ENCODE data around the gene IFNGR2.

The IFNGR2 gene

GRCh38 chr21:33391656-33392055 is 11.6 kb upstream of the IFNGR2 start:
- DNase-seq (ENCODE audit: extremely low spot score): no peak
- ChIA-PET POLR2A (no interaction called here), CTCF (no interaction called here)
- TF ChIP-seq ELF4 (IDR thresholded peaks at IDR 0.05): no peak
- no peak for TF ChIP-seq FOXK2 (IDR thresholded peaks at IDR 0.05)
- no peak for TF ChIP-seq TARDBP (IDR thresholded peaks at IDR 0.05)
- TF ChIP-seq, protein P1, sequence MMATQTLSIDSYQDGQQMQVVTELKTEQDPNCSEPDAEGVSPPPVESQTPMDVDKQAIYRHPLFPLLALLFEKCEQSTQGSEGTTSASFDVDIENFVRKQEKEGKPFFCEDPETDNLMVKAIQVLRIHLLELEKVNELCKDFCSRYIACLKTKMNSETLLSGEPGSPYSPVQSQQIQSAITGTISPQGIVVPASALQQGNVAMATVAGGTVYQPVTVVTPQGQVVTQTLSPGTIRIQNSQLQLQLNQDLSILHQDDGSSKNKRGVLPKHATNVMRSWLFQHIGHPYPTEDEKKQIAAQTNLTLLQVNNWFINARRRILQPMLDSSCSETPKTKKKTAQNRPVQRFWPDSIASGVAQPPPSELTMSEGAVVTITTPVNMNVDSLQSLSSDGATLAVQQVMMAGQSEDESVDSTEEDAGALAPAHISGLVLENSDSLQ (IDR thresholded peaks at IDR 0.05): no peak
- TF ChIP-seq CTBP1 (IDR thresholded peaks at IDR 0.05; ENCODE audit: borderline replicate concordance): no peak
- no peak for TF ChIP-seq SP1 (IDR thresholded peaks at IDR 0.05)
- no peak for TF ChIP-seq L3MBTL2 (conservative IDR thresholded peaks at IDR 0.05)
- no peak for TF ChIP-seq BHLHE40 (IDR thresholded peaks at IDR 0.05; ENCODE audit: borderline replicate concordance)
- no peak for TF ChIP-seq NFRKB (IDR thresholded peaks at IDR 0.05)
- no peak for TF ChIP-seq FOXA1 (IDR thresholded peaks at IDR 0.05)
- no peak for TF ChIP-seq HDGF (IDR thresholded peaks at IDR 0.05; ENCODE audit: borderline replicate concordance)
- no peak for TF ChIP-seq LEF1 (IDR thresholded peaks at IDR 0.05; ENCODE audit: borderline replicate concordance)
- no peak for TF ChIP-seq SUZ12 (IDR thresholded peaks at IDR 0.05)

DNA sequence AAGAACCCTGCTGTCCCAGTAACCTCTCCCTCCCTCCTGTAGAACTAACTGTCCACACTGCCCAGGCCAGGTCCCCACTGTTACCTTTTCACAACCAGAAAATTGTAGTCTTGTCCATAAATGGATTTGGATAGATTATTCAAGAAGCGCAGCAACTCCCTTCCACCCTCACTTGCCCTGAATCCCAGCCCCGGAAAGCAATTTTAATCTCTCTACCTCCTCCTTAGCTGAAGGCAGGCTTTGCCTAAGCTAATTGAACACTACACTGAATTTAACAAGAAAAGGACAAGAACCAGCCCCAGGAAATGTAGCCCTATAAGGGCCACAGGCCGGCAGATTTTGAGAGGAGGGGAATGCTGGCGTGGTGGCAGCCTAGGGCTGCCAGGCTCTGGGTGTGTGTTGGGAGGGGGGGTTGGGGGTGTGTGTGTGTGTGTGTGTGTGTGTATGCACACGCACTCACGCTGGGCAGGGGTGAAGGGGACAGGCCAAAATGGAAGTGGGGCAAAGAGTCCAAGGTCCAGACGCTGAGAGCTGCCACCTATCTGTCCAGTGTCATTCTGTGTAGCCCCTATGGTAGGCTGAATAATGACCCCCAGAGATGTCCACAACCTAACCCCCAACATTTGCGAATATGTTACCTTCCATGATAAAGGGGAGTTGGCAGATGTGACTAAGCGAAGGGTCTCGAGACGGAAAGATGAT is 10.8 kb upstream of the IFNGR2 start:
- DNase-seq (ENCODE audit: extremely low spot score): no peak
- ChIA-PET POLR2A (no interaction called here), CTCF (no interaction called here)
- TF ChIP-seq L3MBTL2 (conservative IDR thresholded peaks at IDR 0.05) (no peak), NFRKB (IDR thresholded peaks at IDR 0.05) (no peak), SUZ12 (IDR thresholded peaks at IDR 0.05) (no peak), FOXA1 (IDR thresholded peaks at IDR 0.05) (no peak), LEF1 (IDR thresholded peaks at IDR 0.05; ENCODE audit: borderline replicate concordance) (no peak), TARDBP (IDR thresholded peaks at IDR 0.05) (no peak), FOXK2 (IDR thresholded peaks at IDR 0.05) (no peak), FOXM1 (IDR thresholded peaks at IDR 0.05; ENCODE audit: borderline replicate concordance) (no peak), ZNF384 (IDR thresholded peaks at IDR 0.05) (no peak), HDGF (IDR thresholded peaks at IDR 0.05; ENCODE audit: borderline replicate concordance) (no peak), ELF4 (IDR thresholded peaks at IDR 0.05) (no peak), SP1 (IDR thresholded peaks at IDR 0.05) (no peak), ARNT (IDR thresholded peaks at IDR 0.05) (no peak), CTBP1 (IDR thresholded peaks at IDR 0.05; ENCODE audit: borderline replicate concordance) (no peak), BHLHE40 (IDR thresholded peaks at IDR 0.05; ENCODE audit: borderline replicate concordance) (no peak)
- TF ChIP-seq, protein P1 (IDR thresholded peaks at IDR 0.05): no peak

- TF ChIP-seq HDGF (IDR thresholded peaks at IDR 0.05; ENCODE audit: borderline replicate concordance) (no peak), NFRKB (IDR thresholded peaks at IDR 0.05) (no peak), ARNT (IDR thresholded peaks at IDR 0.05) (no peak), SP1 (IDR thresholded peaks at IDR 0.05) (no peak), SUZ12 (IDR thresholded peaks at IDR 0.05) (no peak), L3MBTL2 (conservative IDR thresholded peaks at IDR 0.05) (no peak), ELF4 (IDR thresholded peaks at IDR 0.05) (no peak), FOXM1 (IDR thresholded peaks at IDR 0.05; ENCODE audit: borderline replicate concordance) (no peak)
- TF ChIP-seq, protein P1 (IDR thresholded peaks at IDR 0.05): no peak
- CTCF ChIA-PET: no interaction called here
- DNase-seq (ENCODE audit: extremely low spot score): no peak
- POLR2A ChIA-PET: no interaction called here
These were observed 9.9 kb upstream of the IFNGR2 start for GRCh38 chr21:33393348-33393747.

DNA sequence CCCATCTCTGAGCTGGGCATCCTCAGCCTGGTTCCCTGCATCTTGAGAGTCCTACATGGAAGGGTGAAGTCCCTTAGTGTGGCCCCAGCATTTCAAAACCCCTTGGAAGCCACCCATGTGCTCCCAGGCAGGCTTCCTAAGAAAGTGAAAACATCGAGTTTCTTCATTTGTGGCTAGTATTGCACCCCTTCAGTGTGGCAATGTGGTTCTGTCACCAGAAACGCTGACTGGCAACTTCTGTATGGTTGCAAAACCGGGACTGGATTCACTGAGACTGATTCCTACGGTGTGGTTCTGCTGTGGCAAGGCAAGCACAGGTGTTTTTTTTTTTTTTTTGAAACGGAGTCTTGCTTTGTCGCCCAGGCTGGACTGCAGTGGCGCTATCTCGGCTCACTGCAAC is 9.0 kb upstream of the IFNGR2 start:
- ChIA-PET POLR2A (no interaction called here), CTCF (no interaction called here)
- no peak for DNase-seq (ENCODE audit: extremely low spot score)
- TF ChIP-seq ZNF384 (IDR thresholded peaks at IDR 0.05) (no peak), TARDBP (IDR thresholded peaks at IDR 0.05) (no peak), FOXK2 (IDR thresholded peaks at IDR 0.05) (no peak), SP1 (IDR thresholded peaks at IDR 0.05) (no peak), CTBP1 (IDR thresholded peaks at IDR 0.05; ENCODE audit: borderline replicate concordance) (no peak), FOXM1 (IDR thresholded peaks at IDR 0.05; ENCODE audit: borderline replicate concordance) (no peak), FOXA1 (IDR thresholded peaks at IDR 0.05) (no peak), SUZ12 (IDR thresholded peaks at IDR 0.05) (no peak), NFRKB (IDR thresholded peaks at IDR 0.05) (no peak), L3MBTL2 (conservative IDR thresholded peaks at IDR 0.05) (no peak), LEF1 (IDR thresholded peaks at IDR 0.05; ENCODE audit: borderline replicate concordance) (no peak), BHLHE40 (IDR thresholded peaks at IDR 0.05; ENCODE audit: borderline replicate concordance) (no peak), ELF4 (IDR thresholded peaks at IDR 0.05) (no peak), HDGF (IDR thresholded peaks at IDR 0.05; ENCODE audit: borderline replicate concordance) (no peak), ARNT (IDR thresholded peaks at IDR 0.05) (no peak)
- TF ChIP-seq, protein P1 (IDR thresholded peaks at IDR 0.05): no peak

GRCh38 chr21:33395891-33396331 is 7.3 kb upstream of the IFNGR2 start:
- TF ChIP-seq FOXM1 (IDR thresholded peaks at IDR 0.05; ENCODE audit: borderline replicate concordance) (no peak), HDGF (IDR thresholded peaks at IDR 0.05; ENCODE audit: borderline replicate concordance) (no peak), BHLHE40 (IDR thresholded peaks at IDR 0.05; ENCODE audit: borderline replicate concordance) (no peak), TARDBP (IDR thresholded peaks at IDR 0.05) (no peak), FOXK2 (IDR thresholded peaks at IDR 0.05) (no peak), ARNT (IDR thresholded peaks at IDR 0.05) (no peak), ZNF384 (IDR thresholded peaks at IDR 0.05) (no peak), CTBP1 (IDR thresholded peaks at IDR 0.05; ENCODE audit: borderline replicate concordance) (no peak), ELF4 (IDR thresholded peaks at IDR 0.05) (no peak), FOXA1 (IDR thresholded peaks at IDR 0.05) (no peak), L3MBTL2 (conservative IDR thresholded peaks at IDR 0.05) (no peak), NFRKB (IDR thresholded peaks at IDR 0.05) (no peak), SP1 (IDR thresholded peaks at IDR 0.05) (no peak), LEF1 (IDR thresholded peaks at IDR 0.05; ENCODE audit: borderline replicate concordance) (no peak), SUZ12 (IDR thresholded peaks at IDR 0.05) (no peak)
- TF ChIP-seq, protein P1 (IDR thresholded peaks at IDR 0.05): no peak
- POLR2A ChIA-PET: interaction anchor here (0.9 to 1.1 kb wide), 2 partner anchors 9 to 84 kb away, joined by 3 to 4 read pairs; partner anchors contain the start of gene TMEM50B
- CTCF ChIA-PET: no interaction called here
- DNase-seq (ENCODE audit: extremely low spot score): no peak
